ENCODE results near the gene KCNH2. TPM values are rescaled to one million over a fixed set of nuclear protein-coding genes. Genes with fewer than 3 reads are reported as not detected.

The KCNH2 gene
- total and polyA plus RNA-seq, 2 of the 8 experiments (the other 6 are each of a cell fraction or from before 2014, with no cell fraction given) = 8.0 to 15.0 TPM

DNA sequence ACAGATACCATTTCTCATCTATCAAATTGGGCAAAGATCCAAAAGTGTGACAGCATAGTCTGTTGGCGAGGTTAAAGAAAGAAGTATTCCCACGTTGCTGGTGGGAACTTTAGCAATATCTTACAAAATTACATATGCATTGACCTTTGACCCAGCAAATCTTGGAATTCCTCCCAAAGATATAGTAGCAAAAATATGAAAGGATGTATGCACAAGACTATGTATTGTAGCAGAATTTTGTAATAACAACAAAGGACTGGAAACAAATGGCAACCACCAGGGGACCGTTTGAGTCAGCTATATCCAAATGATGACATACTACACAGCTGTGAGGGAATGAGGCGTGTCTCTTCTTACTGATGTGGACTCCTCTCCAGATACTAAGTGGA is 50.2 kb downstream of the KCNH2 start (continued):
- TF ChIP-seq, protein P1, sequence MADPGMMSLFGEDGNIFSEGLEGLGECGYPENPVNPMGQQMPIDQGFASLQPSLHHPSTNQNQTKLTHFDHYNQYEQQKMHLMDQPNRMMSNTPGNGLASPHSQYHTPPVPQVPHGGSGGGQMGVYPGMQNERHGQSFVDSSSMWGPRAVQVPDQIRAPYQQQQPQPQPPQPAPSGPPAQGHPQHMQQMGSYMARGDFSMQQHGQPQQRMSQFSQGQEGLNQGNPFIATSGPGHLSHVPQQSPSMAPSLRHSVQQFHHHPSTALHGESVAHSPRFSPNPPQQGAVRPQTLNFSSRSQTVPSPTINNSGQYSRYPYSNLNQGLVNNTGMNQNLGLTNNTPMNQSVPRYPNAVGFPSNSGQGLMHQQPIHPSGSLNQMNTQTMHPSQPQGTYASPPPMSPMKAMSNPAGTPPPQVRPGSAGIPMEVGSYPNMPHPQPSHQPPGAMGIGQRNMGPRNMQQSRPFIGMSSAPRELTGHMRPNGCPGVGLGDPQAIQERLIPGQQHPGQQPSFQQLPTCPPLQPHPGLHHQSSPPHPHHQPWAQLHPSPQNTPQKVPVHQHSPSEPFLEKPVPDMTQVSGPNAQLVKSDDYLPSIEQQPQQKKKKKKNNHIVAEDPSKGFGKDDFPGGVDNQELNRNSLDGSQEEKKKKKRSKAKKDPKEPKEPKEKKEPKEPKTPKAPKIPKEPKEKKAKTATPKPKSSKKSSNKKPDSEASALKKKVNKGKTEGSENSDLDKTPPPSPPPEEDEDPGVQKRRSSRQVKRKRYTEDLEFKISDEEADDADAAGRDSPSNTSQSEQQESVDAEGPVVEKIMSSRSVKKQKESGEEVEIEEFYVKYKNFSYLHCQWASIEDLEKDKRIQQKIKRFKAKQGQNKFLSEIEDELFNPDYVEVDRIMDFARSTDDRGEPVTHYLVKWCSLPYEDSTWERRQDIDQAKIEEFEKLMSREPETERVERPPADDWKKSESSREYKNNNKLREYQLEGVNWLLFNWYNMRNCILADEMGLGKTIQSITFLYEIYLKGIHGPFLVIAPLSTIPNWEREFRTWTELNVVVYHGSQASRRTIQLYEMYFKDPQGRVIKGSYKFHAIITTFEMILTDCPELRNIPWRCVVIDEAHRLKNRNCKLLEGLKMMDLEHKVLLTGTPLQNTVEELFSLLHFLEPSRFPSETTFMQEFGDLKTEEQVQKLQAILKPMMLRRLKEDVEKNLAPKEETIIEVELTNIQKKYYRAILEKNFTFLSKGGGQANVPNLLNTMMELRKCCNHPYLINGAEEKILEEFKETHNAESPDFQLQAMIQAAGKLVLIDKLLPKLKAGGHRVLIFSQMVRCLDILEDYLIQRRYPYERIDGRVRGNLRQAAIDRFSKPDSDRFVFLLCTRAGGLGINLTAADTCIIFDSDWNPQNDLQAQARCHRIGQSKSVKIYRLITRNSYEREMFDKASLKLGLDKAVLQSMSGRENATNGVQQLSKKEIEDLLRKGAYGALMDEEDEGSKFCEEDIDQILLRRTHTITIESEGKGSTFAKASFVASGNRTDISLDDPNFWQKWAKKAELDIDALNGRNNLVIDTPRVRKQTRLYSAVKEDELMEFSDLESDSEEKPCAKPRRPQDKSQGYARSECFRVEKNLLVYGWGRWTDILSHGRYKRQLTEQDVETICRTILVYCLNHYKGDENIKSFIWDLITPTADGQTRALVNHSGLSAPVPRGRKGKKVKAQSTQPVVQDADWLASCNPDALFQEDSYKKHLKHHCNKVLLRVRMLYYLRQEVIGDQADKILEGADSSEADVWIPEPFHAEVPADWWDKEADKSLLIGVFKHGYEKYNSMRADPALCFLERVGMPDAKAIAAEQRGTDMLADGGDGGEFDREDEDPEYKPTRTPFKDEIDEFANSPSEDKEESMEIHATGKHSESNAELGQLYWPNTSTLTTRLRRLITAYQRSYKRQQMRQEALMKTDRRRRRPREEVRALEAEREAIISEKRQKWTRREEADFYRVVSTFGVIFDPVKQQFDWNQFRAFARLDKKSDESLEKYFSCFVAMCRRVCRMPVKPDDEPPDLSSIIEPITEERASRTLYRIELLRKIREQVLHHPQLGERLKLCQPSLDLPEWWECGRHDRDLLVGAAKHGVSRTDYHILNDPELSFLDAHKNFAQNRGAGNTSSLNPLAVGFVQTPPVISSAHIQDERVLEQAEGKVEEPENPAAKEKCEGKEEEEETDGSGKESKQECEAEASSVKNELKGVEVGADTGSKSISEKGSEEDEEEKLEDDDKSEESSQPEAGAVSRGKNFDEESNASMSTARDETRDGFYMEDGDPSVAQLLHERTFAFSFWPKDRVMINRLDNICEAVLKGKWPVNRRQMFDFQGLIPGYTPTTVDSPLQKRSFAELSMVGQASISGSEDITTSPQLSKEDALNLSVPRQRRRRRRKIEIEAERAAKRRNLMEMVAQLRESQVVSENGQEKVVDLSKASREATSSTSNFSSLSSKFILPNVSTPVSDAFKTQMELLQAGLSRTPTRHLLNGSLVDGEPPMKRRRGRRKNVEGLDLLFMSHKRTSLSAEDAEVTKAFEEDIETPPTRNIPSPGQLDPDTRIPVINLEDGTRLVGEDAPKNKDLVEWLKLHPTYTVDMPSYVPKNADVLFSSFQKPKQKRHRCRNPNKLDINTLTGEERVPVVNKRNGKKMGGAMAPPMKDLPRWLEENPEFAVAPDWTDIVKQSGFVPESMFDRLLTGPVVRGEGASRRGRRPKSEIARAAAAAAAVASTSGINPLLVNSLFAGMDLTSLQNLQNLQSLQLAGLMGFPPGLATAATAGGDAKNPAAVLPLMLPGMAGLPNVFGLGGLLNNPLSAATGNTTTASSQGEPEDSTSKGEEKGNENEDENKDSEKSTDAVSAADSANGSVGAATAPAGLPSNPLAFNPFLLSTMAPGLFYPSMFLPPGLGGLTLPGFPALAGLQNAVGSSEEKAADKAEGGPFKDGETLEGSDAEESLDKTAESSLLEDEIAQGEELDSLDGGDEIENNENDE (IDR thresholded peaks at IDR 0.05; ENCODE audit: insufficient replicate concordance, low read length) = no peak
- TF ChIP-seq MAFK (IDR thresholded peaks at IDR 0.05; ENCODE audit: low read depth, low read length) = no peak
- TF ChIP-seq, protein P2, sequence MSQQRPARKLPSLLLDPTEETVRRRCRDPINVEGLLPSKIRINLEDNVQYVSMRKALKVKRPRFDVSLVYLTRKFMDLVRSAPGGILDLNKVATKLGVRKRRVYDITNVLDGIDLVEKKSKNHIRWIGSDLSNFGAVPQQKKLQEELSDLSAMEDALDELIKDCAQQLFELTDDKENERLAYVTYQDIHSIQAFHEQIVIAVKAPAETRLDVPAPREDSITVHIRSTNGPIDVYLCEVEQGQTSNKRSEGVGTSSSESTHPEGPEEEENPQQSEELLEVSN (IDR thresholded peaks at IDR 0.05) = no peak

Data from H1 (cell line).